Choroid plexus epithelial cell (primary cell): ENCODE results near the gene CFAP20DC.
A peak's percentile ranks its signal among the peaks of the same experiment; 100 is the strongest.

Source experiments
- DNase-seq: peaks from one replicate; pipeline ENCODE4 v3.0.0-alpha.2; 2010; ENCODE audit warnings: low read depth
- H3K4me3 ChIP-seq: 2 replicates; pipeline ENCODE4 v1.5.1; 2011; ENCODE audit warnings: low read depth, mild to moderate bottlenecking, control low read depth, low read length, moderate library complexity
- TF ChIP-seq, protein P1 (sequence below): conservative IDR thresholded peaks from 2 replicates; pipeline ENCODE4 v1.5.1; 2011; ENCODE audit warnings: low read depth, mild to moderate bottlenecking, control low read depth, inconsistent platforms, low read length, moderate library complexity

Gene CFAP20DC

DNA sequence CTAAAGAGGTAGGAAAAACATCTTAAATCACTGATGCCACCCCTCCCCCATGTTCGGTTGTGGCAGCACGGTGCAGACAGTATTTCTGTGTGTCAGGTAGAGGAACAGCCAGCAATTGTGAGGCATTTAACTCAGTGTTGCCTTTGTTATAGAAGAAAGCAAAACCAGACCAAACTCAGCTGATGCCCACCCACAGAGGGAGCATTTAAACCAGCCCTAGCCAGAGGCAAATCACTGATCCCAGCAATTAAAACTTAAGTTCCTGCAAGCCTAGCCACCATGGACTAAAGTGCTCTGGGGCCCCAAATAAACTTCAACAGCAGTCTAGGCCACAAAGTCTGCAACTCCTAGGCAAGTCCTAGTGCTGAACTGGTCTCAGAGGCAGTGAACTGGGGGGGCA, 94.5 kb downstream of the CFAP20DC start:
- no peak for DNase-seq
- H3K4me3 ChIP-seq, result no peak overlapping the region
- TF ChIP-seq, protein P1, sequence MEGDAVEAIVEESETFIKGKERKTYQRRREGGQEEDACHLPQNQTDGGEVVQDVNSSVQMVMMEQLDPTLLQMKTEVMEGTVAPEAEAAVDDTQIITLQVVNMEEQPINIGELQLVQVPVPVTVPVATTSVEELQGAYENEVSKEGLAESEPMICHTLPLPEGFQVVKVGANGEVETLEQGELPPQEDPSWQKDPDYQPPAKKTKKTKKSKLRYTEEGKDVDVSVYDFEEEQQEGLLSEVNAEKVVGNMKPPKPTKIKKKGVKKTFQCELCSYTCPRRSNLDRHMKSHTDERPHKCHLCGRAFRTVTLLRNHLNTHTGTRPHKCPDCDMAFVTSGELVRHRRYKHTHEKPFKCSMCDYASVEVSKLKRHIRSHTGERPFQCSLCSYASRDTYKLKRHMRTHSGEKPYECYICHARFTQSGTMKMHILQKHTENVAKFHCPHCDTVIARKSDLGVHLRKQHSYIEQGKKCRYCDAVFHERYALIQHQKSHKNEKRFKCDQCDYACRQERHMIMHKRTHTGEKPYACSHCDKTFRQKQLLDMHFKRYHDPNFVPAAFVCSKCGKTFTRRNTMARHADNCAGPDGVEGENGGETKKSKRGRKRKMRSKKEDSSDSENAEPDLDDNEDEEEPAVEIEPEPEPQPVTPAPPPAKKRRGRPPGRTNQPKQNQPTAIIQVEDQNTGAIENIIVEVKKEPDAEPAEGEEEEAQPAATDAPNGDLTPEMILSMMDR, result no peak

DNA sequence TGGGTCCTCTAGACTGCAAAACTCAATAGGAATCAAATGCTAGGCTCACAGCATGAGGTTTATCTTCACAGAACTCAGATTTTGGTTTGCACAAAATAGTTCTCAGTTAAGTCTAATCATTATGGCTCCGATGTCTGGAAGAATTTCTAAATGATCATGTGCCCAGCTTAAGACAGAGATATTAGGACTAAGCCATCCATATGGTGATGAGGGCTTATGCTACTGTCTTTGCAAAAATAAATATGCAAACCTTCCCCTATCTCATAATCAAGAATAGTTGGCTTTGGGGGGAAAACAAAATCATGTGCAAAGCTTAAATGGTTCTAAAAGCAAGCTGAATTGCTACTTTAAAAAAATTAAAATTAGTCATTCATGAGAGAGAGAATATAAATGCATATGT, 96.5 kb downstream of the CFAP20DC start:
- TF ChIP-seq, protein P1, result no peak
- DNase-seq, result no peak
- no peak overlapping the region for H3K4me3 ChIP-seq

DNA sequence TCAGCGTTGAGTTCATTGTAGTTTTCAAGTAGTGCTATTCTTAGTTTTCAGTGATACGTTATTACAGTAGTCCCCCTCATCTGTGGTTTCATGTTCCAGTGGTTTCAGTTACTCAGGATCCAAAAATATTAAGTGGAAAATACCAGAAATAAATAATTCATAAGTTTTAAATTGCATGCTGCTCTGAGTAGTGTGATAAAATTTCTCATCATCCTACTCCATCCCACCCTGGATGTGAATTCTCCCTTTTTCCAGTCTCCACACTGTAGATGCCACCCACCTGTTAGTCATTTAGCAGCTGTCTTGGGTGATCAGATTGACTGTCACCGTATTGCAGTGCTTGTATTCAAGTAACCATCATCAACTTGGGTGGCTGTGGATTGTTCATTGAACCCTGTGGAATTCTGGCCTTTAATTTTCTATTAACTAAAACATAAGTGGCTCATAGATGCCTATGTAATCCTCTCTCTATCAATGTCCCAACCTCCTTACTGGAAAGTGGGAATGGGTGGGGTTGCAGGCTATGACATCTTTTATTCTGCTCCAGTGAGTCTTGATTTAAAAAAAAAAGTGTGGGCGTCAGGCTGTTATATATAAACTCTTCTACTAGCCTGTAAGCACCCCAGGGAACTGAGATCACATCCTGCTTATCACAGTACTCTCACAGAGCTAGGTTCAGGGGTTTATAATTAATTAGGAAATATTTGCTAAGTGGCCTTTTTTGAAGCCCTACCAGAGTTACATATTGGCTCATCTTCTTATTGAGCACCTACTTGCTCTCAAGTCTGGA, 97.5 kb downstream of the CFAP20DC start:
- TF ChIP-seq, protein P1, result no peak
- H3K4me3 ChIP-seq, result no peak overlapping the region
- DNase-seq, result peak; percentile 13

DNA sequence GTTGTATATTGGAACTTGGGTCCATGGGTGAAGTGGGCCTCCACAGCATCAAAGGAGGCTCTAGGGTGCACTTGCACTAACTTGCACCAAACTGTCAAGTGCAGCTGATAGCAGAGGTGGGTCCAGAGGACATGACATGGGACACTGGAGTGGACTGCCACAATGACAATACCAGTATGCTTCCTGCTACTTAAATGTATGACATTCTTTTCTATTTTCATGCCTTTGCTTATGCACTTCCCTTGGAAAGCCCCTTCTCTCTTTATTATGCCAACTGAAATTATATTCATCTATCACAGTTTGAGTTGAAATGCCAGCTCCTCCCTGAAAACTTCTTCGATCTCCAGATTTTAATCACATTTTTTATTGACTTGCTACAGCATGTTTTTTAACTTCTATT, 101.8 kb downstream of the CFAP20DC start:
- no peak overlapping the region for H3K4me3 ChIP-seq
- TF ChIP-seq, protein P1, result no peak
- DNase-seq, result no peak

DNA sequence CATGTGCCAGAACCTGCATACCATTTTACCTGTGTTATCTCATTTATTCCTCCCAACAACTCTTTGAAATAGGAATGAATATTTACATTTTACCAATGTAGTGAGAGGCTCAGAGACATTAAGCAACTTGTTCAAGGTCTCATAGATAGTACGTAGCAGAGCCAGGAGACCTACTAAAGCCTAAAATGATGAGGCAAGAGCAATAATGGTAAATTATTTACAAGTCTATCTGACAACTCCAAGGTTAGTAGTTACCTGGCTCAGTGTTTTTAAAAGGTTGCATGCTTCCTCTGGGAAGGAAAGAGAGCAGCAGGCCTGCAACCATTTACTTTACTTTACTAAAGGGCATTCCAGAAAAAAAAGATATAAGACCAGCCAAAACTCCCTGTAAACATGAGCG, 103.0 kb downstream of the CFAP20DC start:
- no peak overlapping the region for H3K4me3 ChIP-seq
- no peak for DNase-seq
- TF ChIP-seq, protein P1, result no peak

DNA sequence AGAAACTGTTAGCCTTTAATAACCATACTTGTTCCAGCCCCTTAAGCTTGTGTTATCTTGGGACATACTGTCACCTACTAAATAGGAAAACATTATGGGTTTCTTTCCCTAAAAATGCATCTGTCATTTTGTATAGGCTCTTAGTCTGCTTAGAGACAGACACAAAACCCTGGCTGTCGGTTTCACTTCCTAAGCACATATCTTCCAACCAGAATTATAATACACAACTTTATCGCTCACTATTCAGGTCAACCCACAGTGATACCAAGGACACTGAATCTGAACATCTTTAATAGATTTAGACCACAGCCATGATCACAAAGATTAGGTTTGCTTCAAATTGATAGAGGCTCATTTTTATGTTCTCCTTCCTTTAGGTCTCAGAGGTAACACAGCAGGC, 111.8 kb downstream of the CFAP20DC start:
- TF ChIP-seq, protein P1, result no peak
- DNase-seq, result no peak
- no peak overlapping the region for H3K4me3 ChIP-seq

DNA sequence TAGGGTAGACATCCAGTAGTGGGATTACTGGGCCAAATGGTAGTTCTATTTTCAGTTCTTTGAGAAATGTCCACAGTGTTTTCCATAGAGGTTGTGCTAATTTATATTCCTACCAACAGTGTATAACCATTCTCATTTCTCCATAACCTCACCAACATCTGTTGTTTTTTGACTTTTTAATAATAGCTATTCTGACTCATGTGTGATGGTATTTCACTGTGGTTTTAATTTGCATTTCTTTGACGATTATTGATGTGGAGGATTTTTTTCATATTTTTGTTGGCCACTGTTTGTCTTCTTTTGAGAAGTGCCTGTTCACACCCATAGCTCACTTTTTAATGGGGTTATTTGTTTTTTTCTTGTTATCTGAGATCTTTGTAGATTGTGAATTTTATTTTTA, 125.2 kb downstream of the CFAP20DC start:
- DNase-seq, result peak; percentile 49
- no peak overlapping the region for H3K4me3 ChIP-seq
- TF ChIP-seq, protein P1, result no peak
